Progenitor cell of endocrine pancreas (in vitro differentiated cells): ENCODE measurements around the gene MYO7A. TPM values are rescaled to one million over a fixed set of nuclear protein-coding genes. Genes with fewer than 3 reads are reported as not detected.

ENCODE experiments used
- DNase-seq: peaks from one replicate; pipeline ENCODE4 v3.0.0; 2021; ENCODE audit warnings: low spot score; ENCODE audit not compliant: unreplicated experiment
- H3K27ac Mint-ChIP-seq: 2 replicates; pipeline ENCODE4 v1.8.0; 2021; ENCODE audit warnings: mild to moderate bottlenecking, moderate library complexity, mixed read lengths
- H3K27me3 Mint-ChIP-seq: 2 replicates; pipeline ENCODE4 v1.8.0; 2021; ENCODE audit warnings: mixed read lengths
- H3K36me3 Mint-ChIP-seq: 2 replicates; pipeline ENCODE4 v1.8.0; 2022; ENCODE audit warnings: mixed read lengths; ENCODE audit not compliant: insufficient read depth
- H3K4me1 Mint-ChIP-seq: 2 replicates; pipeline ENCODE4 v1.8.0; 2021; ENCODE audit warnings: low read depth, mixed read lengths
- H3K4me3 Mint-ChIP-seq: 2 replicates; pipeline ENCODE4 v1.8.0; 2021; ENCODE audit warnings: low read depth, mild to moderate bottlenecking, moderate library complexity, mixed read lengths
- H3K9me3 Mint-ChIP-seq: 2 replicates; pipeline ENCODE4 v1.8.0; 2021; ENCODE audit warnings: low read depth, mixed read lengths
- CTCF ChIP-seq: fragments of 200-600 bp; sonication (generic); IDR thresholded peaks from one replicate; pipeline ENCODE4 v1.5.0; 2021; ENCODE audit warnings: antibody characterized with exemption, mild to moderate bottlenecking; ENCODE audit not compliant: unreplicated experiment
- total RNA-seq: library from RNA; stranded (reverse); gene quantifications from 2 replicates; pipeline ENCODE4 v1.2.1, GENCODE V29; 2021

MYO7A gene
- total RNA-seq, 1 donor from 2014 or later = 5.7 TPM

GRCh38 chr11:77181799-77182541 is 53.9 kb downstream of the MYO7A start:
- no peak overlapping the region for H3K4me3 Mint-ChIP-seq
- H3K9me3 Mint-ChIP-seq = no peaks in the 10 kb centered on the region
- no peaks in the 10 kb centered on the region for H3K4me1 Mint-ChIP-seq
- no peak for DNase-seq
- no peak for TF ChIP-seq CTCF
- H3K27me3 Mint-ChIP-seq = no peaks in the 10 kb centered on the region
- H3K27ac Mint-ChIP-seq = no peak overlapping the region
- no peaks in the 10 kb centered on the region for H3K36me3 Mint-ChIP-seq

GRCh38 chr11:77182542-77183430 is 54.7 kb downstream of the MYO7A start:
- no peaks in the 10 kb centered on the region for H3K27me3 Mint-ChIP-seq
- H3K4me1 Mint-ChIP-seq = no peaks in the 10 kb centered on the region
- no peak overlapping the region for H3K4me3 Mint-ChIP-seq
- no peaks in the 10 kb centered on the region for H3K36me3 Mint-ChIP-seq
- no peak overlapping the region for H3K27ac Mint-ChIP-seq
- H3K9me3 Mint-ChIP-seq = no peaks in the 10 kb centered on the region
- no peak for DNase-seq
- no peak for TF ChIP-seq CTCF

GRCh38 chr11:77183431-77183984 is 55.5 kb downstream of the MYO7A start:
- no peaks in the 10 kb centered on the region for H3K4me1 Mint-ChIP-seq
- no peaks in the 10 kb centered on the region for H3K27me3 Mint-ChIP-seq
- H3K4me3 Mint-ChIP-seq = no peak overlapping the region
- H3K9me3 Mint-ChIP-seq = no peaks in the 10 kb centered on the region
- TF ChIP-seq CTCF = no peak
- no peaks in the 10 kb centered on the region for H3K36me3 Mint-ChIP-seq
- DNase-seq = no peak
- no peak overlapping the region for H3K27ac Mint-ChIP-seq

- Mint-ChIP-seq H3K36me3 (no peaks in the 10 kb centered on the region), H3K27ac (no peak overlapping the region), H3K27me3 (no peaks in the 10 kb centered on the region), H3K9me3 (no peaks in the 10 kb centered on the region), H3K4me1 (no peaks in the 10 kb centered on the region), H3K4me3 (no peak overlapping the region)
- DNase-seq = no peak
- no peak for TF ChIP-seq CTCF
These were observed 56.3 kb downstream of the MYO7A start for GRCh38 chr11:77184136-77184860.

GRCh38 chr11:77186302-77186701 is 58.3 kb downstream of the MYO7A start:
- Mint-ChIP-seq H3K4me1 (no peaks in the 10 kb centered on the region), H3K27me3 (no peaks in the 10 kb centered on the region), H3K4me3 (no peak overlapping the region), H3K27ac (no peak overlapping the region), H3K36me3 (no peaks in the 10 kb centered on the region), H3K9me3 (no peaks in the 10 kb centered on the region)
- TF ChIP-seq CTCF = no peak
- no peak for DNase-seq
